Heart right ventricle (tissue), 16 donors: ENCODE measurements around the gene DOCK9. TPM values are rescaled to one million over a fixed set of nuclear protein-coding genes. Genes with fewer than 3 reads are reported as not detected.

ENCODE experiments used
- ATAC-seq, 8 donors: fragments of 200-7000 bp; cut with Tn5 transposase; one replicate each; pipeline ENCODE4 v1.9.1; 2020; ENCODE audit warnings: mild to moderate bottlenecking in 8 of 8, moderate library complexity in 8 of 8, moderate number of reproducible peaks in 1 of 8
- DNase-seq, 2 donors: peaks; one replicate each; pipeline ENCODE4 v3.0.0-alpha.2; 2020
- H3K27ac ChIP-seq, 10 donors: fragments of 200-600 bp; sonication (generic) in 2 of 10; one replicate each; pipeline versions ENCODE4 v1.5.0 to v1.8.0; 2020 to 2022; ENCODE audit warnings: mild to moderate bottlenecking in 3 of 10
- H3K27me3 ChIP-seq, 7 donors: fragments of 200-600 bp; one replicate each; pipeline ENCODE4 v1.8.0; 2021 to 2022; ENCODE audit warnings: mild to moderate bottlenecking in 2 of 7
- H3K36me3 ChIP-seq, 9 donors: fragments of 200-600 bp; sonication (generic) in 1 of 9; one replicate each; pipeline versions ENCODE4 v1.5.0 to v1.8.0; 2020 to 2022; ENCODE audit warnings: mild to moderate bottlenecking in 2 of 9
- H3K4me1 ChIP-seq, 9 donors: fragments of 200-600 bp; sonication (generic) in 1 of 9; one replicate each; pipeline versions ENCODE4 v1.5.0 to v1.8.0; 2020 to 2022; ENCODE audit warnings: mild to moderate bottlenecking in 4 of 9
- H3K4me3 ChIP-seq, 10 donors: fragments of 200-600 bp; sonication (generic) in 2 of 10; one replicate each; pipeline versions ENCODE4 v1.5.0 to v1.8.0; 2020 to 2022; ENCODE audit warnings: mild to moderate bottlenecking in 7 of 10, moderate library complexity in 2 of 10
- H3K9me3 ChIP-seq, 11 donors: fragments of 200-600 bp in 10 of 11; sonication (generic) in 2 of 11; one replicate each; pipeline versions ENCODE4 v1.5.0 to v1.8.0; 2013 to 2022; ENCODE audit warnings: mild to moderate bottlenecking in 2 of 11, control low read depth in 1 of 11, moderate library complexity in 1 of 11
- CTCF ChIP-seq, 9 donors: fragments of 200-600 bp; sonication (generic) in 2 of 9; IDR thresholded peaks; one replicate each; pipeline versions ENCODE4 v1.5.0 to v1.8.0; 2021 to 2022; ENCODE audit warnings: antibody characterized with exemption in 9 of 9, mild to moderate bottlenecking in 5 of 9, moderate library complexity in 1 of 9
- WGBS, 2 donors: extraction: QIAGEN DNeasy Blood & Tissue Kit; methylation state at CpG; one replicate each; pipeline ENCODE4 v1.1.7; 2013; ENCODE audit warnings: inconsistent platforms in 1 of 2; 5-methylcytosine and 5-hydroxymethylcytosine counted together
- intact Hi-C, 10 donors: fragments of 100-400 bp; cut with DNase I; formaldehyde crosslinking; loops; one replicate each; pipeline versions ENCODE4 v1.11.1 to v1.14.2; 2022
- polyA plus RNA-seq, 2 donors: library from polyadenylated mRNA; stranded (reverse); fragments of 200-250 nt; gene quantifications; one replicate each; pipeline ENCODE4 v1.2.3, GENCODE V29; 2013
- total RNA-seq, 10 donors: library from RNA; stranded (reverse); fragmentation: NEBNext Ultra II Directional in 3 of 10; extraction: Animal tissue kit (Norgen Biotek cat#: 25700) in 3 of 10; gene quantifications; one replicate each; pipeline versions ENCODE4 v1.2.1 to v1.2.4, GENCODE V29; 2021 to 2023
- donor health status: Arrhythmogenic right ventricular cardiomyopathy.
- donor health status: ischemic (EF 13 %, LVEDD 7.1; RV severe dilation, severe dysfunction).
- donor health status: healthy with polysubstance abuse.
- donor health status: DM: no; HTN: yes; CAD: no.
- donor health status: DM: no; HTN: no; CAD: no.
- donor health status: ischemic (EF 25% LVEDD 6.9; RV normal size, moderate dysfunction).
- donor health status: ischemic (EF 25% LVEDD 5.7; RV mildly dilated, moderate dysfunction).
- donor health status: healthy.
- donor health status: DM: yes; HTN: yes; CAD: no.
- donor health status: Ischemic cardiomyopathy.
- donor health status: ischemic (EF 35%, LVEDD 5.7; RV mildly dilated, moderate dysfunction).
- donor health status: nonischemic (EF 11% LVEDD 7.7; RV severe dilation, severe dysfunction).
- donor health status: DM: yes; HTN: yes; CAD: no.
- donor health status: PGD.
- donor health status: ischemic (EF 29% LVEDD 5.4; RV normal size, mild dysfunction).
- donor health status: nonischemic (EF 23%, LVEDD 6.1; RV moderate dilation, normal function).

DOCK9 gene
- total and polyA plus RNA-seq, 12 donors, result 31.6 to 73.7 (median 43.4) TPM

DNA sequence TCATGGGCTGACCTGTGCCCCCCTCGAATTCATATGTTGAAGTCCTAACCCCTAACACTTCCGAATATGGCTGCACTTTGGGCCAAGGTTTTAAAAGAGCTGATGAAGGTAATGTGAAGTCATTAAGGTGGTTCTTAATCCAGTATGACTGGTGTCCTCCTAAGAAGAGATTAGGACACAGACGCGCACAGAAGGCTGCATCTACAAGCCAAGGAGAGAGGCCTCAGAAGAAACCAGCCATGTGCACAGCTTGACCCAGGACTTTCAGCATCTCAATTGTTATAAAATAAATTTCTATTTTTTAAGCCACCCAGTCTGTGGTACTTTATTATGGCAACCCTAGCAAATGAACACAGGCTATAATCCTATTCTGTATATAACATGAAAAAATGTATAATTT, 99.9 kb downstream of the DOCK9 start:
- no peak for TF ChIP-seq CTCF (IDR thresholded peaks at IDR 0.05)
- no peak overlapping the region for H3K4me3 ChIP-seq
- DNase-seq (no peak), ATAC-seq (no peak)
- H3K27ac ChIP-seq, result no peak overlapping the region
- intact Hi-C loops, result loop anchor here in 1 of 10 donors (10.0 kb wide), 1 partner anchor 157 kb away; no protein-coding TSS in a partner anchor
- peaks cover 0 to 15% (median 0%) of the 10 kb centered on the region in 9 donors for H3K4me1 ChIP-seq
- no peaks in the 10 kb centered on the region for H3K27me3 ChIP-seq
- H3K36me3 ChIP-seq, result peaks cover 0 to 100% (median 47%) of the 10 kb centered on the region in 9 donors
- H3K9me3 ChIP-seq, result peaks cover 0 to 12% (median 4%) of the 10 kb centered on the region in 11 donors
- 97 to 98% methylated on average over 4 of the region's 4 CpGs for WGBS, 2 donors

DNA sequence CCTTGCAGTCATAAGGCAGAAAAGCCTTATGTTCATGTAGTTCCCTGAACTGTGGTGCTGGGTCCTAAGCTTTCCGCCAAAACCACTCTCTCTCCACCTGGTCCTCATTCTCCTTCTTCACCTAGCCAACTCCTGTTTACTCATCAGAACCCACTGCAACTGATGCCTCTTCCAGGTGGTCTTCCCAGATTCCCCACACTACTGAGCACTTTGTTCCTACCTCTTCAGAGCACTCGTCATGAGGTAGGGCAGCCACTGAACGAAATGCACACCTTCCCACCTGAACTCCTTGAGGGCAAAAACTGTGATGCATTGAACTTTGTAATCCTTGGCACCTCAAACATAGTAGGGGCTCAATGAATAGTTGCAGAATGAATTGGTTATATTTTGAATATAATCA, 100.4 kb downstream of the DOCK9 start:
- 97 to 98% methylated on average over 3 of the region's 3 CpGs for WGBS, 2 donors
- H3K9me3 ChIP-seq, result peaks cover 0 to 14% (median 4%) of the 10 kb centered on the region in 11 donors
- no peak for DNase-seq
- intact Hi-C loops, result loop anchor here in 1 of 10 donors (10.0 kb wide), 1 partner anchor 157 kb away; no protein-coding TSS in a partner anchor
- no peak overlapping the region for H3K27ac ChIP-seq
- H3K4me1 ChIP-seq, result peaks cover 0 to 15% (median 0%) of the 10 kb centered on the region in 9 donors
- no peaks in the 10 kb centered on the region for H3K27me3 ChIP-seq
- TF ChIP-seq CTCF (IDR thresholded peaks at IDR 0.05), result no peak
- no peak for ATAC-seq
- peaks cover 0 to 100% (median 48%) of the 10 kb centered on the region in 9 donors for H3K36me3 ChIP-seq
- no peak overlapping the region for H3K4me3 ChIP-seq

DNA sequence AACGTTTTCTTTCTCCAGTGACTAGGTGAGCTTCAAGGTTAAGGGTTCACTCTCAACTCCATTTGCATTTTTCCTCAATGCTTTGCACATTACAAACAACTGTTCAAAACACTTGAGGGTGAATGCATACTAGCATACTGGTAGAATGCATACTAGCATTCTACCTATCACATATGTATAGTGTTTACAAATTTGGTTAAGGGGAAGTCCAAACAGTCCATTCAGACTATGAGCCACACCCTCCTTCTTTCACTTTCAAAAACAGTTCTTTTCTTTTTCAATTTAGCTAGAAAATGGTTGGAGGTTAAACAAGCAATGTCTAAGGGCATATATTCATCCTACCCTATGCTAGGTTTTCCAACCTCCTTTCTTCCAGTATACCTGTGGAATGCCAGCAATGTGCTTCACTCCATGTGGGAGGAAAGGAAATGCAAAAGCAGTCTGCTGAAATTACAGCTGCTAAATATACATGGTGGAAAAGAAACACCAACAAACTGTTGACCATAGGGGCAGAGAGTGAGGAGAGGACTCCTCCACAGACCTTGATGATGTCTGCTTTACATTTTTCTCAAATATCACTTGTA, 102.6 kb downstream of the DOCK9 start:
- no peak for ATAC-seq
- 76 to 78% methylated on average over 1 of the region's 1 CpG for WGBS, 2 donors
- Histone ChIP-seq H3K4me1 (peaks cover 0 to 15% (median 0%) of the 10 kb centered on the region in 9 donors), H3K4me3 (no peak overlapping the region), H3K36me3 (peaks cover 0 to 100% (median 27%) of the 10 kb centered on the region in 9 donors), H3K27me3 (no peaks in the 10 kb centered on the region), H3K9me3 (peaks cover 0 to 14% (median 4%) of the 10 kb centered on the region in 11 donors), H3K27ac (no peak overlapping the region)
- intact Hi-C loops, result loop anchor here in 1 of 10 donors (10.0 kb wide), 1 partner anchor 160 kb away; no protein-coding TSS in a partner anchor
- no peak for TF ChIP-seq CTCF (IDR thresholded peaks at IDR 0.05)
- DNase-seq, result no peak

GRCh38 chr13:98874029-98874397, 103.9 kb downstream of the DOCK9 start:
- WGBS, 2 donors, result 84 to 96% methylated on average over 2 of the region's 2 CpGs
- H3K4me3 ChIP-seq, result no peak overlapping the region
- H3K27ac ChIP-seq, result no peak overlapping the region
- H3K36me3 ChIP-seq, result peaks cover 0 to 96% (median 18%) of the 10 kb centered on the region in 9 donors
- no peak for ATAC-seq
- no peak for TF ChIP-seq CTCF (IDR thresholded peaks at IDR 0.05)
- H3K9me3 ChIP-seq, result peaks cover 0 to 14% (median 4%) of the 10 kb centered on the region in 11 donors
- intact Hi-C loops, result loop anchor here in 1 of 10 donors (10.0 kb wide), 1 partner anchor 161 kb away; no protein-coding TSS in a partner anchor
- H3K27me3 ChIP-seq, result no peaks in the 10 kb centered on the region
- peaks cover 0 to 23% (median 0%) of the 10 kb centered on the region in 9 donors for H3K4me1 ChIP-seq
- no peak for DNase-seq
